GM19324 (cell line): ENCODE data around the gene FBLN2.

Source experiments
- ATAC-seq: cut with Tn5 transposase; IDR thresholded peaks from one replicate; pipeline ENCODE4 v1.9.1; 2021; ENCODE audit warnings: mild to moderate bottlenecking, moderate library complexity; ENCODE audit not compliant: unreplicated experiment, low FRiP score

Gene FBLN2

DNA sequence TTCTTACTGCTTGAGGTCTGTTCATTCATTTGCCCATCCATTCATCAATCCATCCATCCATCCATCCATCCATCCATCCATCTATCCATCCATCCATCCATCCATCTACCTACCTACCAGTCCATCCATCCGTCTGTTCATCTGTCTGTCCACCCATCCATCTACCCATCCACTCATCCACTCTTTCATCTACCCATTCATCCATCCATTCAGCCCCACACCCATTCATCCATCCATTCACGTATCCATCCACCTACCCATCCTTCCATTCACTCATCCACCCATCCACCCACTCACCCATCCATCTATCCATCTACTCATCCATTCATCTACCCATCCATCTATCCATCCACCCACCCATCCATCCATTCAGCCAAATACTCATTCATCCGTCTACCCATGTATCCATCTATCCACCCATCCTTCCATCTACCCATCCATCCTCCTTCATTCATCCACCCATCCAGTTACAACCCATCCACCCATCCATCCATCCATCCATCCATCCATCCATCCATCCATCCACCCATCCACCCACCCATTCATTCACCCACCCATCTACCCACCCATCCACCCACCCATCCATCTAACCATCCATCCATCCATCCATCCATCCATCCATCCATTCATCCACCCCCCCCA is 68.3 kb downstream of the FBLN2 start:
- no peak for ATAC-seq

DNA sequence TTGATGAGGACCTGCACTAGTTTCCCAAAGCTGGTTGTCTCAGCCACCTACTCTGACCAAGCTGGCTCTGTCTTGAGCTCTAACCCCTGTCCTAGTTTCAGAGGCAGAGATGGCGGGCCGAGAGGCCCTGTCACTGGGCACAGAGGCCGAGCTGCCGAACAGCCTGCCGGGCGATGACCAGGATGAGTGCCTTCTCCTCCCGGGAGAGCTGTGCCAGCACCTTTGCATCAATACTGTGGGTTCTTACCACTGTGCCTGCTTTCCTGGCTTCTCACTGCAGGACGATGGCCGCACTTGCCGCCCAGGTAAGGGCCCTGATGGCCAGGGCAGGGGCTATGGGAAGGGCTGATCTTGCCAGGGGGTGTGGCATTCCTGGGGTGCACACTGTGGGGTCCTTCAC is 69.1 kb downstream of the FBLN2 start:
- ATAC-seq: no peak

DNA sequence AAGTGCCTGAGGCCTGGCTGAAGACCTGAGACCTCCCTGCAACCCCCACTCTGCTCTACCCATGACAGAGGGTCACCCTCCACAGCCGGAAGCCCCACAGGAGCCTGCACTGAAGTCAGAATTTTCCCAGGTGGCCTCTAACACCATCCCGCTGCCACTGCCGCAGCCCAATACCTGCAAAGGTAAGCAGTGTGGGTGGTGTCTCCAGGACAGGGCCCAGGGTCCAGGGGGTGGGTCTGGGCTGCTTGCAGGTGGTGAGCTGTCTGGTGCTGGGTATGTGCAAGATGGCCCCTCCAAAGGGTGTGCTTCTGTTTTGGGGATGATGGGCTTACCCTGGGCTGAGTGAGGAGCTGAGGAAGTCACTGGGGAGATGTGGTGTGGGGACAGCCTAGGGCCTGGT is 69.9 kb downstream of the FBLN2 start:
- no peak for ATAC-seq

DNA sequence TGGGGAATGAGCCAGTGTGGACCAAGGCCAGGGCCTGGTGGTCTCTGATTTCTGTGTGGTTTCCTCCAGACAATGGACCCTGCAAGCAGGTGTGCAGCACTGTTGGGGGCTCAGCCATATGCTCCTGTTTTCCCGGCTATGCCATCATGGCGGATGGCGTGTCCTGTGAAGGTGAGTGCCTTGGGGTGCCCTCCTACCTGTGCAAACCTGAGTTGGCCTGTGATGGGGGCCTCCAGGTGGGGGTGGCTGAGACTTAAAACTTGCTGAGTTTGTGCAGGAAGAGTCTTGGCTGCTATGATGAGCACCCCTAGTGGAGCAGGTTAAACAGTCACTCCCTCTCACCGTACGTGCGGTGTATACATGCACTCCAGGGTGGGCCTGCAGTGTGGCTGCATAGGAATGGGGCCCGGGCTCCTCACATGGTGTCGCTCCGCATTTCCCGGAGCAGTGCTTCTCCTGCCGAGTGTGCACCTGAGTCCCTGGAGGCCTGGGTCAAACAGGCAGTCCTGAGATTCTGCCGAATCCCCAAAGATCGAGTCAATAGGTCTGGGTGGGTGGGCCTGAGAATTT is 70.8 kb downstream of the FBLN2 start:
- ATAC-seq: no peak

DNA sequence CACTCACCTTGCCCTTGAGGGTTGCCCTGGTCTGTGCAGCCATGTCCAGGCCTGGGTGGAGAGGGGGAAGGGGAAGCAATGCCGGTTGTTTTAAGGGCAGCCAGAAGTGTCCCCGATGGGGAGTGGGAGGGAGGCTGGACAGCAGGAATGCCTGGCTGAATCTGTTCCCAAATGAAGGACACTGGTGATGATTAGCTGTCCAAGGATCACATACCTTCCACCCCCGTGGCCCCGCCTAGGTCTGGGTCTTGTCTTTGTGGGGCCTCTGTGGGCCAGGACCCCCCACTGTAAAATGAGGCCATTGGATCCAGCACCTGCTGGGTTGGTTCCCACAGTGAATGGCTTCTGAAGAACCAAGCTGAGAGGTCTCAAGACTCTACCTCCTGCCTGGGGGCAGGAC is 71.4 kb downstream of the FBLN2 start:
- no peak for ATAC-seq

DNA sequence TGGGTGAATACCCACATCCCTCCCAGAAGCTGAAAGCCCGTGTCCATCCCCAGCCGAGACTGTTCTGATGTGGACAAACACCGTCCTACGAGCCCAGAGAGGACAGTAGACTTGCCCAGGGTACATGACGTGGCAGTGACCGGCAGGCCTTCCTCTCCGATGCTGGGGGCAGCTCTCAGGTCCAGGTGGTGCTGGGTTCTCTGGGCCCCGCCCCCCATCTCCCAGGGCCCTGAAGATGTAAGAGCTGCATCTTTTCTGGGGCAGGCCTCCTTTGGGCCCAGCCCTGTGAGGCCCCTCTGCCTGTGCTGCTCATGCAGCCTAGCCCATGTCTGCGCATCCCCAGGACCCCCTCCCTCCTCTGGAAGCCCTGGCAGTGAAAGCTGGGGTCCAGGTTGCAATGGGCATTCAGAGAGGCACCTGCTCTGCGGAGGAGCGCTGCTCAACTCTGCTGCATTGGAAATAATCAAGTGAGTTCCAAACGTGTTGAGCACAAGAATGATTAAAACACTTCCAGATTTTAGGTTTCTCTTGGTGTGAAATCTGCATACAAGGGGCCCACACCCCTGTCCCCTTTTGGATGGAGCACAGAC is 71.9 kb downstream of the FBLN2 start:
- ATAC-seq: no peak

DNA sequence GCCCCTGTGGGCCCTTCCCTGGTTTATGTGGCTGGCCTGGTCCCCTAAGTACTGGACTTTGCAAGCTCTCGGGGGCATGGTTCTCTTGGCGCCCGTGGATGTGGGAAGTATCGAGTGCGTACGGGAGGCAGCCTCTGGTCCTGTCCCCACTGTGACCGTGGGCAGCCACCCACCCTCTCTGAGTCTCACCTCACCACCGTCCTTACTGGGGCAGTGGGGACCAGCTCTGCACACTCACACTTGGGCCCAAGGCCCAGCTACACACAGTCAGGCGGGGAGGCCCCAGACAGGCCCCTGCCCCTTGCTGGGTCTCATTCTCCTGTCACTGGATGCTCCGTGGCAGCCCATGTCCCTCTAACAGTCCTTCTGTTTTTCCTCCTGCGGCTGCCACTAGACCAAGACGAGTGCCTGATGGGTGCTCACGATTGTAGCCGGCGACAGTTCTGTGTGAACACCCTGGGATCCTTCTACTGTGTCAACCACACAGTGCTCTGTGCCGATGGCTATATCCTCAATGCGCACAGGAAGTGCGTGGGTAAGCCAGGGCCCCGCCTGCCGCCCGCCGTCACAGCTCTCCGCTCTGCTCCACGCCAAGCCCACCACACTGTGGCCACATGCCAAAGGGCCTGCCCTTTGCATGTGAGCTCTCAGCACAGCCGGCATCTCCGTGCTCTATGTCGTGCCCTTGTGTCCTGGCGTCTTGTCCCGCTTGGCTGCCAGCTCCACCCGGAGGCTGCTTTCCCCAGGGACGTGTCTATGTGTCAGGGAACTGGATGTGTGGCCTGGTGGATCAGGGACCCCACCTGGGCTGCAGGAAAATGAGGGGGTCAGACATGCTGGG is 72.7 kb downstream of the FBLN2 start:
- ATAC-seq: no peak

DNA sequence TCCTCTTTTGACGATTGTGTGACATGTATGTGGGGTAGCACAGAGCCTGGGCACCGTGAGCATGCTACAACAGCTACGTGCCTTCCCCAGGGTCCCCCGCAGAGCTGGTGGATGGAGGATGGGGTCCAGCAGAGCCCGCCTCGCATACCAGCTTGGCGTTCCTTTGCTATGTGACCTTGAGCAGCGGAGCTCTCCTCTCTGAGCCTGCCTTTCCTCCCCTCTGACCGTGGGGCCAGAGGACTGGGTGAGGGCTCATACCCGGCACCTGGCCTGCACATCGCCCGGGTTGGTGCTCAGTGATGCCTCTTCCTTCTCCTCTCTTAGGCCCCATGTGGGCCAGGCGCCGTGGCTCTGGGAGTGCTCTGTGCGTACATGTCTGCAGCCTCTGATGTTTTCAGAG is 73.4 kb downstream of the FBLN2 start:
- no peak for ATAC-seq

DNA sequence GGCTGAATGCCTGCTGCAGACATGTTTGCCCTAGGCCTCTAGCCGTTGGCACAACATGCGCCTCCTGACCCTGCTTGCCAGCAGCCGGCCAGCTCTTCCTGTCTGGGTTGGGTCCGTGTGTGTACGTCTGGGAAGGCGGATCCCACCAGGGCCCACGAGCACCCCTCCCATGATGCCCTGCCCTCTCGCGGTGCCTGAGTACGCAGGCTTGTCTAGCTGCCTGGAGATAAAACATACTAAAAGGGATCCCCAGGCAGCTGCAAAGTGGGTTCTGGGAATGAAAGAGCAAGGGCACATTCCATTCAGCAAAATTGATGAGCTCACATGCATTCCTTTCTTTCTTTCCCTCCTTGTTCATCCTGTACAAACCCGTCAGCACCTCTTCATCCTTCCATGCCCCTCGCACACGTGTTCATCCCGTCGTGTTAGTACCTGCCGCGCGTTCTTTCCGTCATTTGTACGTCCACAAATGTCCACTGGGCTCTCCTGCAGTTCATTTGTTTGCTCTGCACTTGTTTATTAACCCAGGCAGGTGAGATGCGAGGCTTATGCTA is 74.3 kb downstream of the FBLN2 start:
- ATAC-seq: no peak

DNA sequence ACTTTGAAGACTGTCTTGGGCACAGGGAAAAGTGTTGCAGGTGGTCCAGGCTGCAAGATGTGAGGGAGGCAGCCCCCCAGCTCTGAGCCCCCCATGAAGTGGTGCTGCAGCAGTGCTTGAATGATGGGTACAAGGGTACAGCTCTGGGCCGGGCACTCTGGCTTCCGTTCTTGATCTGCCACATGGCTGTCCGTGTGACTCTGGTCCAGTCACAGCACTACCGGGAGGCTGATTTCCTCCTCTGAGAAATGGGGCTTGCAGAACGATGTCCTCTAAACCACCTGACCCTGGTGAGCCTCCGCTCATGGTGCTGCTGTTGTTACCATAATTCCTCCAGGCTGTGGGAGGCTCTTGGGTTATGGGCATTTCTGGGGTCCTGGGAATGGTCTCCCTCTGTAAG is 75.1 kb downstream of the FBLN2 start:
- ATAC-seq: no peak

DNA sequence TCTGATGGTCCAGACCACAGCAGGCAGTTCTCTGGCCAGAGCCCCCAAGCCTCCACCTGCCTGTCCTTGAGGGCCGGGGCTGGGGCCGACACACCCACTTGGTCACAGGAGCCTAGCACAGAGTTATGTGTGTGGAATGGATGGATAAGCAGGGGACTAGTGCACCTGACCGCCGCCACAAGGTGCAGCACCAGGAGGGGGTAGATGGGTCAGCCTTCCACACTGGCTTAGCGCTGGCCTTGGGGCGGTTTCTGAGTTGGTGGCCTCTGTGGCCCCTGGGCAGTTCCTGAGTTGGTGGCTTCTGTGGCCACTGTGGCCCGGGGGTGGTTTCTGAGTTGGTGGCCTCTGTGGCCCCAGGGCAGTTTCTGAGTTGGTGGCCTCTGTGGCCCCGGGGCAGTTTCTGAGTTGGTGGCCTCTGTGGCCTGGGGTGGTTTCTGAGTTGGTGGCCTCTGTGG is 75.8 kb downstream of the FBLN2 start:
- ATAC-seq: no peak

DNA sequence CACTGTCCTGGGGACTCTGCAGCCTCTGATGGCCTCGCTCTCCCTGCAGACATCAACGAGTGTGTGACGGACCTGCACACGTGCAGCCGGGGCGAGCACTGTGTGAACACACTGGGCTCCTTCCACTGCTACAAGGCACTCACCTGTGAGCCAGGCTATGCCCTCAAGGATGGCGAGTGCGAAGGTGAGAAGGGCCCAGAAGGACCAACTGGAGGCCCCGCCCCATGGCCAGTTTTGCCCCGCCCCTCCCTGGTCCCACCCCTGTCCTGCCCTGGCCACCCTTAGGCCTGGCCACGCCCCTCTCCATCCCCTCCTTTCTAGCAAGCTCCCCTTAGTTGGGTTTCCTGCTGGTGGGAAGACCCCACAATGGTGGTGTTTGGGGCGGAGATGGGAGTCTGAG is 77.5 kb downstream of the FBLN2 start:
- ATAC-seq: no peak

DNA sequence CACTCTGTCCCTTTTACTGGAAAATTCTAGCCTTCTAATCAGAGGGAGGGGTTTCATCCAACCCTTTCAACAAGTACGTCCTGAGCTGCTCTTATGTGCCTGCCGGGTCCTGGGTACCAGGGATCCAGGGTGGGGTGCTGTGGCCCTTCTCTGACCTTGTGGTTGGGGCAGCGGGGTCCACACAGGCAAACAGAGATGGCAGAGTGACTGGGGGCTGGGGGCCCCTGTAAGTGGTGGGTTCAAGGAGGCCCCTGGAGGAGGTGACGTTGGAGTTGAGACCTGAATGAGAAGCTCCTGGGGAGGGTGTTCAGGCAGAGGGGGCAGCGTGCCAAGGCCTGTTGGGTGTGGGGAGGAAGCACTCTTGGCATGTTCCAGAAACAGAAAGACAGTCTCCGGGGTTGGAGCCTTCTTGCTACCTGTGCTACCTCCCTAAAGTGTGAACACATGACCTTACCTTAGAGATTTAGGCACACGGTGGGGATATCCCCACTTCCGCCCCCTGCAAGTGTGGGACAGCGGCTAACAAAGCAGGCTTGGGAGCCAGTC is 78.1 kb downstream of the FBLN2 start:
- ATAC-seq: no peak

DNA sequence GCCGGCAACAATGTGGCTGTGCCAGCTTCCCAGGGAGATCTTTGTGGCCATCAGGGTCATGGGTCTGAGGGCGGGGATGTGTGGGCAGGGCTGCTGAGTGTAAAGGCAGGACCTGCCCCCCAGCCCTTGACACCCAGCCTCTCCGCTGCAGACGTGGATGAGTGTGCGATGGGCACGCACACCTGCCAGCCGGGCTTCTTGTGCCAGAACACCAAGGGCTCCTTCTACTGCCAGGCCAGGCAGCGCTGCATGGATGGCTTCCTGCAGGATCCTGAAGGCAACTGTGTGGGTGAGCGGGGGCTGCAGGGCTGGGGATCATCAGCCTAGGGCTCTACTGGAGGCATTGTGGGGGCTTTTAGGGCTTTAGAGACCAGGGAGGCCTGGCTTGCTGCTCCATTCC is 78.8 kb downstream of the FBLN2 start:
- no peak for ATAC-seq

DNA sequence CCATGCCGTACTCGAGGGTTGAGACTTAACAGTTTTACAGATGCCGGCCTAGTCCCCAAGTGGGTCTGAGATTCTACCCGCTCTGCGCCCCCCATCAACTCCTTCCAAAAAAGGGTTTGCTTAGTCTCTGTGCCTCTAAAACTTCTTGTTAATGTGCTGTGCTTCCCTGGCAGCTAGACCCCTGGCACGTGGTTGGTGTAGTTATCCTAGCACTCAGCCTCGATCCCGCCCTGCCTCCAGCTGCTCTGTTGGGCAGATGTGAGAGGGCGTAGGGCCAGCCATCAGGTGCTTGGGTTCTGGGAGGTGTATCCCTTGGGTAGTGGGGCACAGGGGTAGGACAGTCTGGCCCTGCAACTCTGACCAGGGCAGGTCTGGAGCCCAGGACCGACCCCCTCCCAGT is 79.5 kb downstream of the FBLN2 start:
- ATAC-seq: no peak

DNA sequence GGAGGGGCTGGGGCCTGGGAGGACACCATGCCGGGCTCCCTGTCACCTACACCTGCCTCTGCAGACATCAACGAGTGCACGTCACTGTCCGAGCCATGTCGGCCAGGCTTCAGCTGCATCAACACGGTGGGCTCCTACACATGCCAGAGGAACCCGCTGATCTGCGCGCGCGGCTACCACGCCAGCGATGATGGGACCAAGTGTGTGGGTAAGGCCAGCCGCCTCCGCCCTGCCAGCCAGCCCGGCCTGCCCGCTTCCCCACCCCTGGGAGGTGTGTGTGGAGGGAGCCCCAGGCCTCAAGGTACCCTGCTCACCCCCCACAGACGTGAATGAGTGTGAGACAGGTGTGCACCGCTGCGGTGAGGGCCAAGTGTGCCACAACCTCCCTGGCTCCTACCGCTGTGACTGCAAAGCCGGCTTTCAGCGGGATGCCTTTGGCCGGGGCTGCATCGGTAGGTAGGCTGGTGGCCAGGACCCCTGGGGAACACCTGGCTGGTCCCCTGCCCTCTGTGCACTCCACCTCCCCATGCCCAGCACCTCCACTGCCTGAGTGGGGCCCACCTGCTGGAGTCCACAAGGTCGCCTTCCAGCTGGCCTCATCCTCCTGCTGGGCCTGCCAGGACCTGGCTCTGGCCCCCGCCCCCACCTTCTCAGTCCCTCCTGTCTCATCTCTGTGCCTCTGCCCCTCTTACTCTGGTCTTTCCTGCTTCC is 80.1 kb downstream of the FBLN2 start:
- ATAC-seq: no peak

DNA sequence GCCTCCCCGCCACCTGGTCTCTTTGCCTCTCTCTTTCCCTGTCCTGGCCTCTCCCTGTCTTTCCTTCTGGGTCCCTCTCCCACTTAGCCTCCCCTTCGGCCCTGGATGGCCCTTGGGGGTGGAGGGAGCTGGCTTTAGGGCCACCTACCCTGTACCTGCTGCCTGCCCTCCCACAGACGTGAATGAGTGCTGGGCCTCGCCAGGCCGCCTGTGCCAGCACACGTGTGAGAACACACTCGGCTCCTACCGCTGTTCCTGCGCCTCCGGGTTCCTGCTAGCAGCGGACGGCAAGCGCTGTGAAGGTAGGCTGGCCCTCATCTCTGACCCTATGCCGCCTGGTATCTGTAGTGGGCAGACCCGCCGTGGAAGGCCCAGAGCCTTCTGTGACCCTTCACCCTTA is 80.7 kb downstream of the FBLN2 start:
- no peak for ATAC-seq

DNA sequence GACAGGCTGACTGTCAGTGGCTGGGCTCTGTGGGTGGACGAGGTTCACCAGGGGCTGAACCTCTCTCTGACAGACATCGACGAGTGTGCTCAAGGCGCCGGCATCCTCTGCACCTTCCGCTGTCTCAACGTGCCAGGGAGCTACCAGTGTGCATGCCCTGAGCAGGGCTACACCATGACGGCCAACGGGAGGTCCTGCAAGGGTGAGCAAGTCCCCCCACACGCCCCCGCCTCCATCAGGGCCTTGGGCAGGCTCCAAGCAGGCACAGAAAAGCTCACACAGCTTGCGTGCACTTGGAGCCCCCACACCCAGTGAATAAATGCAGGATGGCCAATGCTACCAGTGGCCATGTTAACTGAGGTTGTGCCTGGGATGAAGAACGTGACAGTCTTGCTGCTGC is 82.3 kb downstream of the FBLN2 start:
- ATAC-seq: no peak

DNA sequence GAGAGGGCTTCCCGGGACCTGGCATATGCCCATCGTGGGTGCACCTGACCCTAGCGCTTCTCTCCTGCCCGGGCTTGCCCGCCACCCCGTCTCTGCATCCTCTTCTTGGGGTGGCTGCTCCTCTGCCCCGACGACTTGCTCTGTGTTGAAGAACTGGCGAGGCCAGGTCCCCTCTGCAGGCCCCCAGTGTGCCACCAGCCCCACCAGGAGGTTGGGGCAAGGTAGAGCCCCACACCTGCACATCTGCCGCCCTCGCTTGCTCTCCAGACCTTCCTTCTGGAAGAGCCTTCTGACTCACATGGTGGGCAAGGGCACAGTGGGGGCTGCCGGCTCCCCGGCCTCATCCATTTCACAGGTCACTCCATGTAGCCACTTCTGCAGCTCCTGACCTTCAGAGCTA is 84.3 kb downstream of the FBLN2 start:
- no peak for ATAC-seq

DNA sequence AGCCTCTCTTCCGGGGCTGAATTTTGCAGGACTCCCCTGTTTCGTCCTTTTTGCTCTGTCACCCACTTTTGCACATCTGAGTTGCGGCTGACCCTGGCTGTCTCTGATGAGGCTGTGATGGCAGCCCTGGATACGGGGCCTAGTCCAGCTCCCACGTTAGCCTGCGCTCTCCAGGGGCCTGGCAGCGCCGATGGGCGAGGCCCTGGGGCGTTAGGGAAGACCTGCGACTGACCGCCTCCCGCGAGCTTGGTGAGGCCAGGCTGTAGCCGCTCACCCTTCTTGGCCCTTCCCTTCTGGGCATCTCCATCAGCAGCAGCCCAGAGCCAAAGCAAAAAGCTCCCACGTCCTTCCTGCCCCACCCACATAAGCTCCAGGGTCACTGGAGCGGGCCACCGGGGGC is 85.2 kb downstream of the FBLN2 start:
- no peak for ATAC-seq
